HL-60 (cell line): Measurements from ENCODE around the gene LIN54.

Experiments
- DNase-seq, 2 experiments: peaks; one replicate each; pipeline ENCODE4 v3.0.0-alpha.2; 2010 to 2020; ENCODE audit warnings: low read depth in 1 of 2, low spot score in 1 of 2
- H3K27ac ChIP-seq: fragments of 250-450 bp; sonication (Bioruptor Pico); replicated peaks from 2 replicates; pipeline ENCODE4 v1.5.1; 2020; ENCODE audit warnings: mild to moderate bottlenecking, moderate library complexity
- H3K27me3 ChIP-seq: fragments of 250-450 bp; sonication (Bioruptor Pico); 2 replicates; pipeline ENCODE4 v1.5.1; 2021; ENCODE audit warnings: mild to moderate bottlenecking, moderate library complexity; ENCODE audit not compliant: insufficient read depth, poor library complexity, severe bottlenecking
- H3K4me3 ChIP-seq: replicated peaks from 2 replicates; pipeline ENCODE4 v1.5.1; 2011; ENCODE audit warnings: mild to moderate bottlenecking, control low read depth, low read length; ENCODE audit not compliant: insufficient read depth
- GABPA ChIP-seq: IDR thresholded peaks from 2 replicates; pipeline ENCODE4 v1.6.1; 2012; ENCODE audit warnings: low read depth
- POLR2AphosphoS5 ChIP-seq: IDR thresholded peaks from 2 replicates; pipeline ENCODE4 v1.6.1; 2012; ENCODE audit warnings: low read depth
- SPI1 ChIP-seq: IDR thresholded peaks from 2 replicates; pipeline ENCODE4 v1.6.1; 2012; ENCODE audit warnings: low read depth, mild to moderate bottlenecking, borderline replicate concordance
- TF ChIP-seq, protein P1 (sequence below): IDR thresholded peaks from one replicate; pipeline ENCODE4 v1.5.1; 2011; ENCODE audit warnings: low read length, control low read depth, inconsistent platforms; ENCODE audit not compliant: insufficient read depth
- TF ChIP-seq, protein P2 (sequence below): IDR thresholded peaks from 2 replicates; pipeline ENCODE4 v1.6.1; 2012; ENCODE audit warnings: low read depth; ENCODE audit not compliant: insufficient replicate concordance

Gene LIN54

DNA sequence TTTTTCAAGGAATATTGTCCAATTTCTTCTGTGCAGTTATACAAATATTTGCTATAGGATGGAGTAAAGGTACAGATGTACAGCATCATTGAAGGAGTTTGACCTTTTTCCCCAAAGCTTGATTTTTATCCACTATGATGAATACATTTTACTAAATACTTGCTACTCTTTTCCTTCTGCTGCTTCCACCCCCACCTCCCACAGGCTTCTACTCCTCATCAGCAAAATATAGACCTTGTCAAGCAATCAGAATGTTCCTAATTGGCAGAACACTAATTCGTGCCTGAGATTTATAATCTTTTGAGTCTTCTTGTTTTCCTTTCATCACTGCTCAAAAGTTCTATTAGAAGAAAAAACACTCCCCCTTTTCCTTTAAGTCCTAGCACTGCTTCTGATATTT lies 113.9 kb downstream of the LIN54 start:
- Histone ChIP-seq H3K4me3 (no peak overlapping the region), H3K27ac (no peak overlapping the region), H3K27me3 (no peaks in the 10 kb centered on the region)
- no peak for DNase-seq
- TF ChIP-seq, protein P1, sequence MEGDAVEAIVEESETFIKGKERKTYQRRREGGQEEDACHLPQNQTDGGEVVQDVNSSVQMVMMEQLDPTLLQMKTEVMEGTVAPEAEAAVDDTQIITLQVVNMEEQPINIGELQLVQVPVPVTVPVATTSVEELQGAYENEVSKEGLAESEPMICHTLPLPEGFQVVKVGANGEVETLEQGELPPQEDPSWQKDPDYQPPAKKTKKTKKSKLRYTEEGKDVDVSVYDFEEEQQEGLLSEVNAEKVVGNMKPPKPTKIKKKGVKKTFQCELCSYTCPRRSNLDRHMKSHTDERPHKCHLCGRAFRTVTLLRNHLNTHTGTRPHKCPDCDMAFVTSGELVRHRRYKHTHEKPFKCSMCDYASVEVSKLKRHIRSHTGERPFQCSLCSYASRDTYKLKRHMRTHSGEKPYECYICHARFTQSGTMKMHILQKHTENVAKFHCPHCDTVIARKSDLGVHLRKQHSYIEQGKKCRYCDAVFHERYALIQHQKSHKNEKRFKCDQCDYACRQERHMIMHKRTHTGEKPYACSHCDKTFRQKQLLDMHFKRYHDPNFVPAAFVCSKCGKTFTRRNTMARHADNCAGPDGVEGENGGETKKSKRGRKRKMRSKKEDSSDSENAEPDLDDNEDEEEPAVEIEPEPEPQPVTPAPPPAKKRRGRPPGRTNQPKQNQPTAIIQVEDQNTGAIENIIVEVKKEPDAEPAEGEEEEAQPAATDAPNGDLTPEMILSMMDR, result no peak
- TF ChIP-seq GABPA, result no peak
- TF ChIP-seq, protein P2, sequence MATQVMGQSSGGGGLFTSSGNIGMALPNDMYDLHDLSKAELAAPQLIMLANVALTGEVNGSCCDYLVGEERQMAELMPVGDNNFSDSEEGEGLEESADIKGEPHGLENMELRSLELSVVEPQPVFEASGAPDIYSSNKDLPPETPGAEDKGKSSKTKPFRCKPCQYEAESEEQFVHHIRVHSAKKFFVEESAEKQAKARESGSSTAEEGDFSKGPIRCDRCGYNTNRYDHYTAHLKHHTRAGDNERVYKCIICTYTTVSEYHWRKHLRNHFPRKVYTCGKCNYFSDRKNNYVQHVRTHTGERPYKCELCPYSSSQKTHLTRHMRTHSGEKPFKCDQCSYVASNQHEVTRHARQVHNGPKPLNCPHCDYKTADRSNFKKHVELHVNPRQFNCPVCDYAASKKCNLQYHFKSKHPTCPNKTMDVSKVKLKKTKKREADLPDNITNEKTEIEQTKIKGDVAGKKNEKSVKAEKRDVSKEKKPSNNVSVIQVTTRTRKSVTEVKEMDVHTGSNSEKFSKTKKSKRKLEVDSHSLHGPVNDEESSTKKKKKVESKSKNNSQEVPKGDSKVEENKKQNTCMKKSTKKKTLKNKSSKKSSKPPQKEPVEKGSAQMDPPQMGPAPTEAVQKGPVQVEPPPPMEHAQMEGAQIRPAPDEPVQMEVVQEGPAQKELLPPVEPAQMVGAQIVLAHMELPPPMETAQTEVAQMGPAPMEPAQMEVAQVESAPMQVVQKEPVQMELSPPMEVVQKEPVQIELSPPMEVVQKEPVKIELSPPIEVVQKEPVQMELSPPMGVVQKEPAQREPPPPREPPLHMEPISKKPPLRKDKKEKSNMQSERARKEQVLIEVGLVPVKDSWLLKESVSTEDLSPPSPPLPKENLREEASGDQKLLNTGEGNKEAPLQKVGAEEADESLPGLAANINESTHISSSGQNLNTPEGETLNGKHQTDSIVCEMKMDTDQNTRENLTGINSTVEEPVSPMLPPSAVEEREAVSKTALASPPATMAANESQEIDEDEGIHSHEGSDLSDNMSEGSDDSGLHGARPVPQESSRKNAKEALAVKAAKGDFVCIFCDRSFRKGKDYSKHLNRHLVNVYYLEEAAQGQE, result no peak
- no peak for TF ChIP-seq SPI1
- TF ChIP-seq POLR2AphosphoS5, result no peak

- H3K27me3 ChIP-seq, result no peaks in the 10 kb centered on the region
- H3K4me3 ChIP-seq, result no peak overlapping the region
- no peak for DNase-seq
- H3K27ac ChIP-seq, result no peak overlapping the region
- TF ChIP-seq SPI1 (no peak), GABPA (no peak), POLR2AphosphoS5 (no peak)
- TF ChIP-seq, protein P2, result no peak
- TF ChIP-seq, protein P1, result no peak
Observed at GRCh38 chr4:82893942-82894341, 116.7 kb downstream of the LIN54 start.

GRCh38 chr4:82892467-82892802 lies 118.2 kb downstream of the LIN54 start:
- no peak overlapping the region for H3K27ac ChIP-seq
- no peak for DNase-seq
- H3K27me3 ChIP-seq, result no peaks in the 10 kb centered on the region
- H3K4me3 ChIP-seq, result no peak overlapping the region
- TF ChIP-seq SPI1, result no peak
- TF ChIP-seq, protein P1, result no peak
- TF ChIP-seq POLR2AphosphoS5, result no peak
- no peak for TF ChIP-seq GABPA
- TF ChIP-seq, protein P2, result no peak
